Measurements from ENCODE around the gene PODNL1.

DNA sequence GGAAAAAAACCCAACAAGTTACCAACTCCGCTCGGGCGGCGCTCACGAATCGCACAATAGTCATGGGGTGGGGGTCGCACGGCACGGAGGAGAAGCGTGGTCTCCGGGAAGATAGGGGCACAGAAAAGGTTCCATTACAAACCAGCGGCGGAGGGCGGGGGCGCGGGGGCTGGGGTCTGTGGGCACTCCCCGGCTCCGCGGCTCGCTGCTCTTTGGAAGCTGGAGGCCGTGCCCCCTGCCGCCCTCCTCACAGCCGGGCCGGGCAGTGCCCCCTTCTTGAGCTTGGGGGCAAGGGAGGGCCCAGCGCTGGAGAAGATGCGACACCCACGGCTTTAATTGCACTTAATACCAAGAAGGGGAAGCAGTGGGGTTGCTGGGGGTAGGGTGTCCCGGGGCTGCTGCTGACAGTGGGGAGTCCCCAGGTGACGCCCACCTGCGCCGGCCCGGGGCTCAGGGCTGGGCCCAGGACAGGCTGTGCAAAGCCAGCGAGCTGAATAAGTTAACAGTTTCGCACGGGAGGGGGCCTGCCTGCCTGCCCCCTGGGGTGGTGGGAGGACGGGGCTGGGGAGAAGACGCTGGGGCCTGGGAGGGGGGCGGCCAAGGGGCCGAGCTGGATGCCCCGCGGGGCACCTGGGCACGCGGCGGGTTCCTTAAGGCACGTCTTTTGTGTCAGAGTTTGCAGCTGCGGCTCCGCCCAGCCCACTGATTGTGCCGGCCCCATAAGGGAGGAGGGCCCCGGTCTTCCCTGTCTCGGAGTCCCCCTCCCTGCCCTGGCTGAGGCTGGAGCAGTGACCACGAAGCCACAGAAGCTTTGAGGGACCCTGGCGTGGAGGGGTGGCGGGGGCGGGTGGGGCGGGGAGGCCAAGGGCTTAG is 23.8 kb upstream of the PODNL1 start:
- TF ChIP-seq CTCF (IDR thresholded peaks at IDR 0.05) (no peak), POLR2A (IDR thresholded peaks at IDR 0.05) (no peak)
